DOHH2 (cell line): ENCODE data around the gene FRK.
"Not testable (repeated sequence)": the region's sequence is repeated elsewhere in the genome, so short reads cannot be mapped to it uniquely, and the experiment has no call there.

Experiments used
- H3F3A ChIP-seq: fragments of 200-600 bp; sonication (generic), shearing (Covaris generic); 2 replicates; pipeline ENCODE4 v1.6.0; 2016; ENCODE audit warnings: antibody characterized with exemption, mild to moderate bottlenecking; ENCODE audit not compliant: control insufficient read depth, insufficient read depth
- H3K27ac ChIP-seq: fragments of 200-600 bp; sonication (generic); 2 replicates; pipeline ENCODE4 v1.5.1; 2014; ENCODE audit warnings: low read depth, mild to moderate bottlenecking, low read length, moderate library complexity
- H3K27me3 ChIP-seq: fragments of 200-600 bp; sonication (generic); 2 replicates; pipeline ENCODE4 v1.6.1; 2014; ENCODE audit warnings: mild to moderate bottlenecking, low read length, mixed read lengths; ENCODE audit not compliant: control insufficient read depth
- H3K36me3 ChIP-seq: fragments of 200-600 bp; sonication (generic); 2 replicates; pipeline ENCODE4 v1.6.1; 2014; ENCODE audit warnings: mild to moderate bottlenecking, low read length, moderate library complexity, mixed read lengths; ENCODE audit not compliant: control insufficient read depth
- H3K4me1 ChIP-seq: fragments of 200-600 bp; sonication (generic); 2 replicates; pipeline ENCODE4 v1.6.1; 2014; ENCODE audit warnings: mild to moderate bottlenecking, low read length, mixed read lengths; ENCODE audit not compliant: control insufficient read depth
- H3K4me2 ChIP-seq: fragments of 200-600 bp; sonication (generic); 2 replicates; pipeline ENCODE4 v1.6.0; 2014; ENCODE audit warnings: mild to moderate bottlenecking, low read length, moderate library complexity
- H3K4me3 ChIP-seq: fragments of 200-600 bp; sonication (generic); 2 replicates; pipeline ENCODE4 v1.5.1; 2014; ENCODE audit warnings: mild to moderate bottlenecking, low read length, mixed read lengths
- H3K79me2 ChIP-seq: fragments of 200-600 bp; sonication (generic); 2 replicates; pipeline ENCODE4 v1.6.1; 2014; ENCODE audit warnings: mild to moderate bottlenecking, low read length, mixed read lengths; ENCODE audit not compliant: control insufficient read depth
- H3K9me2 ChIP-seq: fragments of 200-600 bp; sonication (generic); replicated peaks from 2 replicates; pipeline ENCODE4 v1.6.1; 2014; ENCODE audit warnings: mild to moderate bottlenecking, low read length, mixed read lengths; ENCODE audit not compliant: control insufficient read depth
- H3K9me3 ChIP-seq: fragments of 200-600 bp; sonication (generic); 2 replicates; pipeline ENCODE4 v1.6.1; 2014; ENCODE audit warnings: antibody characterized with exemption, low read length, mixed read lengths; ENCODE audit not compliant: control insufficient read depth, insufficient read depth
- H4K20me1 ChIP-seq: fragments of 200-600 bp; sonication (generic); 2 replicates; pipeline ENCODE4 v1.6.0; 2014; ENCODE audit warnings: low read depth, mild to moderate bottlenecking, antibody characterized with exemption, low read length, moderate library complexity; ENCODE audit not compliant: control insufficient read depth, insufficient read depth
- EZH2phosphoT487 ChIP-seq: fragments of 200-600 bp; sonication (generic); IDR thresholded peaks from 2 replicates; pipeline ENCODE4 v1.6.1; 2017; ENCODE audit warnings: borderline replicate concordance, mild to moderate bottlenecking, antibody characterized with exemption, low read length, moderate library complexity, mixed read lengths
- TF ChIP-seq, protein P1 (sequence below): fragments of 200-600 bp; sonication (generic); IDR thresholded peaks from one replicate; pipeline ENCODE4 v1.5.1; 2014; ENCODE audit warnings: antibody characterized with exemption, mild to moderate bottlenecking, low read depth, low read length; ENCODE audit not compliant: poor library complexity, severe bottlenecking

FRK gene

DNA sequence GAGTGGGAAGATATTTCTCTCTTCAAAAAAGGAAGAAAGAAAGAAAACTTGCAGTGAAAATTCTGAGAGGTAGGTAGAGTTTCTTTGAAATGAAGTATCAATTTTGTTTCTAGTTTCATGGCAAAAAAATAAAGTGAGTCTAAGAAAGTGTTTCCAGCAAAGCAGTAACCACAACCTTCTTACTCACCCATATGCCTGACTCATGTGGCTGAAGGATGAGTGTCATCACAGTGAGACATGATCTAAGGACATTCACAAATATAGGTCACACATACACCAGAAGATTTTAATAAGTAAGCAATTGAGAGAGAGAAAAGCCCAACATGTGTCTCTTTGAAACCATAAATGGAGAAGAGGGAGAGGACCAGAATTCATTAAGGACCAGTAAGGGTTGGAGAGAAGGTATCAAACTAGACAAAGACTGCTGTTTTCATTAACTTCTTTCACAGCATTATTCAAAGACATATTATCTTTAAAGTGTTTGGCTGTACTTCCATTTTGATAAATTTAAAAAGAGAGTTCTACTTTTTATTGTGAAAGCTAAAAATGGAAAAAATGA is 169.5 kb downstream of the FRK start:
- TF ChIP-seq, protein P1, sequence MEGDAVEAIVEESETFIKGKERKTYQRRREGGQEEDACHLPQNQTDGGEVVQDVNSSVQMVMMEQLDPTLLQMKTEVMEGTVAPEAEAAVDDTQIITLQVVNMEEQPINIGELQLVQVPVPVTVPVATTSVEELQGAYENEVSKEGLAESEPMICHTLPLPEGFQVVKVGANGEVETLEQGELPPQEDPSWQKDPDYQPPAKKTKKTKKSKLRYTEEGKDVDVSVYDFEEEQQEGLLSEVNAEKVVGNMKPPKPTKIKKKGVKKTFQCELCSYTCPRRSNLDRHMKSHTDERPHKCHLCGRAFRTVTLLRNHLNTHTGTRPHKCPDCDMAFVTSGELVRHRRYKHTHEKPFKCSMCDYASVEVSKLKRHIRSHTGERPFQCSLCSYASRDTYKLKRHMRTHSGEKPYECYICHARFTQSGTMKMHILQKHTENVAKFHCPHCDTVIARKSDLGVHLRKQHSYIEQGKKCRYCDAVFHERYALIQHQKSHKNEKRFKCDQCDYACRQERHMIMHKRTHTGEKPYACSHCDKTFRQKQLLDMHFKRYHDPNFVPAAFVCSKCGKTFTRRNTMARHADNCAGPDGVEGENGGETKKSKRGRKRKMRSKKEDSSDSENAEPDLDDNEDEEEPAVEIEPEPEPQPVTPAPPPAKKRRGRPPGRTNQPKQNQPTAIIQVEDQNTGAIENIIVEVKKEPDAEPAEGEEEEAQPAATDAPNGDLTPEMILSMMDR, result no peak
- TF ChIP-seq EZH2phosphoT487, result no peak
- no peak overlapping the region for H3K27ac ChIP-seq
- H3K9me3 ChIP-seq, result no peaks in the 10 kb centered on the region
- no peaks in the 10 kb centered on the region for H3F3A ChIP-seq
- no peaks in the 10 kb centered on the region for H3K4me1 ChIP-seq
- no peaks in the 10 kb centered on the region for H3K79me2 ChIP-seq
- no peaks in the 10 kb centered on the region for H3K27me3 ChIP-seq
- H3K4me3 ChIP-seq, result no peak overlapping the region
- H3K36me3 ChIP-seq, result no peaks in the 10 kb centered on the region
- H3K9me2 ChIP-seq, result no peaks in the 10 kb centered on the region
- H4K20me1 ChIP-seq, result no peaks in the 10 kb centered on the region
- H3K4me2 ChIP-seq, result no peak overlapping the region

- no peaks in the 10 kb centered on the region for H3K9me3 ChIP-seq
- no peaks in the 10 kb centered on the region for H3F3A ChIP-seq
- no peaks in the 10 kb centered on the region for H3K4me1 ChIP-seq
- H3K9me2 ChIP-seq, result no peaks in the 10 kb centered on the region
- H3K79me2 ChIP-seq, result no peaks in the 10 kb centered on the region
- no peak overlapping the region for H3K4me3 ChIP-seq
- H3K27ac ChIP-seq, result no peak overlapping the region
- no peak for TF ChIP-seq EZH2phosphoT487
- TF ChIP-seq, protein P1, result no peak
- no peak overlapping the region for H3K4me2 ChIP-seq
- H3K27me3 ChIP-seq, result no peaks in the 10 kb centered on the region
- H4K20me1 ChIP-seq, result no peaks in the 10 kb centered on the region
- no peaks in the 10 kb centered on the region for H3K36me3 ChIP-seq
Measured at GRCh38 chr6:115890238-115890637, 170.5 kb downstream of the FRK start.

DNA sequence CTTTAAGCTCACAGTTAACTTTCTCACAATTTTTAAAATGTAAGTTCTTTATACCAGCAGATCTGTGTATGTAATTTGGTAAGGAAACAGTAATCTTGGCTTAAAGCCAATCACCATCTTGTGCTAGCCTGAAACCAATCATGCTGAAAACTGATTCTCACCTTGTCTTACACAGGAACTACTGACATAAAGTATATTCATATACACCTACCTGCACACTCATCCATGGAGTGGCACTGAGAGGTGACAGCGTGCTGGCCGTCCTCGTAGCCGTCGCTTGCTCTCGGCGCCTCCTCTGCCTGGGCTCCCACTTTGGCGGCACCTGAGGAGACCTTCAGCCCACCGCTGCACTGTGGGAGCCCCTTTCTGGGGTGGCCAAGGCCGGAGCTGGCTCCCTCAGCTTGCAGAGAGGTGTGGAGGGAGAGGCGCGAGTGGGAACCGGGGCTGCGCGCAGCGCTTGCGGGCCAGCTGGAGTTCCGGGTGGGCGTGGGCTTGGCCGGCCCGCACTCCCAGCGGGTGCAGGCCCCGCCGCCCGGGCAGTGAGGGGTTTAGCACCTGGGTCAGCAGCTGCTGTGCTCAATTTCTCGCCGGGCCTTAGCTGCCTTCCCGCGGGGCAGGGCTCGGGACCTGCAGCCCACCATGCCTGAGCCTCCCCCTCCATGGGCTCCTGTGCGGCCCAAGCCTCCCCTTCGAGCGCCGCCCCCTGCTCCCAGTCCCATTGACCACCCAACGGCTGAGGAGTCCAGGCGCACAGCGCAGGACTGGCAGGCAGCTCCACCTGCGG is 171.8 kb downstream of the FRK start:
- not testable (repeated sequence) for H3K4me2 ChIP-seq, H3K36me3 ChIP-seq, H3K9me2 ChIP-seq, H3K4me3 ChIP-seq, H3K4me1 ChIP-seq, H3F3A ChIP-seq, H3K27me3 ChIP-seq, H4K20me1 ChIP-seq, H3K79me2 ChIP-seq, H3K9me3 ChIP-seq, H3K27ac ChIP-seq

GRCh38 chr6:115887891-115888290 is 172.8 kb downstream of the FRK start:
- Histone ChIP-seq H3K36me3 (no peaks in the 10 kb centered on the region), H3K79me2 (no peaks in the 10 kb centered on the region), H3K9me2 (no peaks in the 10 kb centered on the region), H3K4me1 (no peaks in the 10 kb centered on the region), H3K4me2 (no peak overlapping the region), H3K4me3 (no peak overlapping the region), H3F3A (no peaks in the 10 kb centered on the region), H3K9me3 (no peaks in the 10 kb centered on the region), H3K27ac (no peak overlapping the region), H3K27me3 (no peaks in the 10 kb centered on the region), H4K20me1 (no peaks in the 10 kb centered on the region)
- TF ChIP-seq, protein P1, result no peak
- TF ChIP-seq EZH2phosphoT487, result no peak
